ENCODE data around the gene MYL10. TPM values are rescaled to one million over a fixed set of nuclear protein-coding genes. Genes with fewer than 3 reads are reported as not detected.

Gene MYL10
- polyA plus RNA-seq, 1 of the 3 experiments (the other 2 are of a cell fraction): not detected

DNA sequence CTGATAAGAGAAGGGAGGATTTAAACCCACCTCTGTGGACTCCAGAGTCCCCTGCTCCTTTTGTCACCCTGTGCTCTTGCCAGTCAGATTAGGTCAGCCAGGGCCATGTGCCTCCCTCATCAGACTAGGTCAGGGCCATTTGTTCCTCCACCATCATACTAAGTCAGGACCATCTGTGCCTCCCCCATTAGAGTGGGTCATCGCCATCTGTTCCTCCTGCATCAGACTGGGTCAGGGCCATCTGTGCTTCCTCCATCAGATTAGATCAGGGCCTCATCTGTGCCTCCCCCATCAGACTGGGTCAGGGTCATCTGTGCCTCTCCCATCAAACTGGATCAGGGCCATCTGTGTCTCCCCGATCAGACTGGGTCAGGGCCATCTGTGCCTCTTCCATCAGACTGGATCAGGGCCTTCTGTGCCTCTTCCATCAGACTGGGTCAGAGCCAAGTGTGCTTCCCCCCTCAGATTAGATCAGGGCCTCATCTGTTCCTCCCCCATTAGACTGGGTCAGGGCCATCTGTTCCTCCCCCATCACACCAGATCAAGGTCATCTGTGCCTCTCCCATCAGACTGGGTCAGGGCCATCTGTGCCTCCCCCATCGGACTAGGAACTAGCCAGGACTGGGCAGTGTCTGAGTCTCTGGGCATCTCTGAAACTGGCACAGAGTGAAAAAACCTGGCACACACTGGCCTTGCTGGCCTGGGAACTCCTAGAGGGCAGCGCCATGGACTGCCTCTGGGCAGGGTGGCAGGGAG is 11.5 kb downstream of the MYL10 start:
- Histone ChIP-seq H3K9ac (no peak overlapping the region), H3F3A (replicated peaks; ENCODE audit: insufficient read depth) (no peaks in the 10 kb centered on the region), H3K36me3 (replicated peaks in 1 of 2; ENCODE audit: control insufficient read depth in 1 of 2, insufficient read depth in 2 of 2, low read length in 1 of 2) (no peaks in the 10 kb centered on the region), H3K9me2 (no peaks in the 10 kb centered on the region), H3K4me2 (no peak overlapping the region), H2AFZ (ENCODE audit: low read depth) (no peak overlapping the region), H3K27me3 (ENCODE audit: insufficient read depth) (no peaks in the 10 kb centered on the region), H3K4me3 (ENCODE audit: low read depth in 2 of 2, low read length in 1 of 2) (no peak overlapping the region), H3K4me1 (ENCODE audit: control insufficient read depth in 1 of 2, insufficient read depth in 2 of 2, low read depth in 1 of 2, low read length in 1 of 2) (peaks cover 6% of the 10 kb centered on the region in 2 experiments; a peak in 3 of 4 replicates), H3K79me2 (ENCODE audit: insufficient read depth) (no peaks in the 10 kb centered on the region), H3K9me3 (no peaks in the 10 kb centered on the region), H4K20me1 (ENCODE audit: insufficient read depth) (no peaks in the 10 kb centered on the region), H3K27ac (ENCODE audit: low read depth in 2 of 2, low read length in 1 of 2) (no peak overlapping the region)
- ChIA-PET CTCF (interaction anchor here (0.9 to 7.7 kb wide), 3 partner anchors 15 to 75 kb away, joined by 4 to 70 read pairs (median 5); no protein-coding TSS in a partner anchor), POLR2A (no interaction called here)
- TF ChIP-seq SMC3 (IDR thresholded peaks at IDR 0.05; ENCODE audit: low read depth, low read length) (no peak), TCF12 (IDR thresholded peaks at IDR 0.05) (no peak), MXI1 (IDR thresholded peaks at IDR 0.05; ENCODE audit: low read depth, low read length) (no peak), MEF2A (IDR thresholded peaks at IDR 0.05; ENCODE audit: borderline replicate concordance, low read depth) (no peak), FOXJ3 (CRISPR knock-in tag; IDR thresholded peaks at IDR 0.05) (no peak), GATA2 (CRISPR knock-in tag; IDR thresholded peaks at IDR 0.05) (no peak)
- DNase-seq: no peak
- 67% methylated on average over 4 of the region's 4 CpGs for WGBS (ENCODE audit: low lambda C conversion rate)

DNA sequence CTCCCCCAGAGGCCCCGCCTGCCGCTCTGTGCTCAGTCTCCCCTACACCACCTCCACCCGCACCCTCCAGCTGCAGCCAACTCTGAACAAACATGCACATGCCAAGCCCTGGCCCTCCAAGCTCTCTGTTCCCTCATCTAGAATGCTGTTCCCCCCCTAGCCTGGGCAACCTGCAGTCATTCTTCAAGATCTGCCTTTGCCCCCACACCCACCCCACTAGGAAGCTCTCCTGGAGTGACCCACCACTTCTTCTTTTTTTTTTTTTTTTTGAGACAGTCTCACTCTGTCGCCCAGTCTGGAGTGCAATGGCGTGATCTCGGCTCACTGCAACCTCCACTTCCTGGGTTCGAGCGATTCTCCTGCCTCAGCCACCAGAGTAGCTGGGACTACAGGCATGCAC is 13.7 kb downstream of the MYL10 start:
- Histone ChIP-seq H2AFZ (ENCODE audit: low read depth) (no peak overlapping the region), H3K4me3 (ENCODE audit: low read depth in 2 of 2, low read length in 1 of 2) (no peak overlapping the region), H3K9ac (no peak overlapping the region), H3K4me1 (ENCODE audit: control insufficient read depth in 1 of 2, insufficient read depth in 2 of 2, low read depth in 1 of 2, low read length in 1 of 2) (peaks cover 6% of the 10 kb centered on the region in 2 experiments; a peak in 3 of 4 replicates), H3K79me2 (ENCODE audit: insufficient read depth) (no peaks in the 10 kb centered on the region), H3F3A (replicated peaks; ENCODE audit: insufficient read depth) (no peaks in the 10 kb centered on the region), H3K27me3 (ENCODE audit: insufficient read depth) (no peaks in the 10 kb centered on the region), H4K20me1 (ENCODE audit: insufficient read depth) (no peaks in the 10 kb centered on the region), H3K9me3 (no peaks in the 10 kb centered on the region), H3K36me3 (replicated peaks in 1 of 2; ENCODE audit: control insufficient read depth in 1 of 2, insufficient read depth in 2 of 2, low read length in 1 of 2) (no peaks in the 10 kb centered on the region), H3K4me2 (no peak overlapping the region), H3K9me2 (no peaks in the 10 kb centered on the region), H3K27ac (ENCODE audit: low read depth in 2 of 2, low read length in 1 of 2) (no peak overlapping the region)
- CTCF ChIA-PET: interaction anchor here (1.2 to 7.7 kb wide), 4 partner anchors 14 to 199 kb away, joined by 4 to 70 read pairs (median 4); no protein-coding TSS in a partner anchor
- 96% methylated on average over 8 of the region's 8 CpGs for WGBS (ENCODE audit: low lambda C conversion rate)
- POLR2A ChIA-PET: no interaction called here
- DNase-seq: no peak
- TF ChIP-seq, protein P1, sequence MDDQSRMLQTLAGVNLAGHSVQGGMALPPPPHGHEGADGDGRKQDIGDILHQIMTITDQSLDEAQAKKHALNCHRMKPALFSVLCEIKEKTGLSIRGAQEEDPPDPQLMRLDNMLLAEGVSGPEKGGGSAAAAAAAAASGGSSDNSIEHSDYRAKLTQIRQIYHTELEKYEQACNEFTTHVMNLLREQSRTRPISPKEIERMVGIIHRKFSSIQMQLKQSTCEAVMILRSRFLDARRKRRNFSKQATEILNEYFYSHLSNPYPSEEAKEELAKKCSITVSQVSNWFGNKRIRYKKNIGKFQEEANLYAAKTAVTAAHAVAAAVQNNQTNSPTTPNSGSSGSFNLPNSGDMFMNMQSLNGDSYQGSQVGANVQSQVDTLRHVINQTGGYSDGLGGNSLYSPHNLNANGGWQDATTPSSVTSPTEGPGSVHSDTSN (IDR thresholded peaks at IDR 0.05): no peak
- no peak for TF ChIP-seq MEF2A (IDR thresholded peaks at IDR 0.05; ENCODE audit: borderline replicate concordance, low read depth)
- no peak for TF ChIP-seq EZH2phosphoT487 (IDR thresholded peaks at IDR 0.05; ENCODE audit: borderline replicate concordance, low read depth)
- TF ChIP-seq, protein P2, sequence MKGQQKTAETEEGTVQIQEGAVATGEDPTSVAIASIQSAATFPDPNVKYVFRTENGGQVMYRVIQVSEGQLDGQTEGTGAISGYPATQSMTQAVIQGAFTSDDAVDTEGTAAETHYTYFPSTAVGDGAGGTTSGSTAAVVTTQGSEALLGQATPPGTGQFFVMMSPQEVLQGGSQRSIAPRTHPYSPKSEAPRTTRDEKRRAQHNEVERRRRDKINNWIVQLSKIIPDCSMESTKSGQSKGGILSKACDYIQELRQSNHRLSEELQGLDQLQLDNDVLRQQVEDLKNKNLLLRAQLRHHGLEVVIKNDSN (IDR thresholded peaks at IDR 0.05; ENCODE audit: borderline replicate concordance, low read depth): no peak
- TF ChIP-seq, protein P3, sequence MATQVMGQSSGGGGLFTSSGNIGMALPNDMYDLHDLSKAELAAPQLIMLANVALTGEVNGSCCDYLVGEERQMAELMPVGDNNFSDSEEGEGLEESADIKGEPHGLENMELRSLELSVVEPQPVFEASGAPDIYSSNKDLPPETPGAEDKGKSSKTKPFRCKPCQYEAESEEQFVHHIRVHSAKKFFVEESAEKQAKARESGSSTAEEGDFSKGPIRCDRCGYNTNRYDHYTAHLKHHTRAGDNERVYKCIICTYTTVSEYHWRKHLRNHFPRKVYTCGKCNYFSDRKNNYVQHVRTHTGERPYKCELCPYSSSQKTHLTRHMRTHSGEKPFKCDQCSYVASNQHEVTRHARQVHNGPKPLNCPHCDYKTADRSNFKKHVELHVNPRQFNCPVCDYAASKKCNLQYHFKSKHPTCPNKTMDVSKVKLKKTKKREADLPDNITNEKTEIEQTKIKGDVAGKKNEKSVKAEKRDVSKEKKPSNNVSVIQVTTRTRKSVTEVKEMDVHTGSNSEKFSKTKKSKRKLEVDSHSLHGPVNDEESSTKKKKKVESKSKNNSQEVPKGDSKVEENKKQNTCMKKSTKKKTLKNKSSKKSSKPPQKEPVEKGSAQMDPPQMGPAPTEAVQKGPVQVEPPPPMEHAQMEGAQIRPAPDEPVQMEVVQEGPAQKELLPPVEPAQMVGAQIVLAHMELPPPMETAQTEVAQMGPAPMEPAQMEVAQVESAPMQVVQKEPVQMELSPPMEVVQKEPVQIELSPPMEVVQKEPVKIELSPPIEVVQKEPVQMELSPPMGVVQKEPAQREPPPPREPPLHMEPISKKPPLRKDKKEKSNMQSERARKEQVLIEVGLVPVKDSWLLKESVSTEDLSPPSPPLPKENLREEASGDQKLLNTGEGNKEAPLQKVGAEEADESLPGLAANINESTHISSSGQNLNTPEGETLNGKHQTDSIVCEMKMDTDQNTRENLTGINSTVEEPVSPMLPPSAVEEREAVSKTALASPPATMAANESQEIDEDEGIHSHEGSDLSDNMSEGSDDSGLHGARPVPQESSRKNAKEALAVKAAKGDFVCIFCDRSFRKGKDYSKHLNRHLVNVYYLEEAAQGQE (IDR thresholded peaks at IDR 0.05; ENCODE audit: low read depth, low read length): no peak
- TF ChIP-seq TCF12 (IDR thresholded peaks at IDR 0.05): no peak
- TF ChIP-seq GATA2 (CRISPR knock-in tag; IDR thresholded peaks at IDR 0.05): no peak
- TF ChIP-seq RXRA (IDR thresholded peaks at IDR 0.05; ENCODE audit: borderline replicate concordance, low read depth): no peak
- no peak for TF ChIP-seq CHD2 (IDR thresholded peaks at IDR 0.05; ENCODE audit: low read length, partially characterized antibody)
- no peak for TF ChIP-seq SMC3 (IDR thresholded peaks at IDR 0.05; ENCODE audit: low read depth, low read length)
- TF ChIP-seq, protein P4, sequence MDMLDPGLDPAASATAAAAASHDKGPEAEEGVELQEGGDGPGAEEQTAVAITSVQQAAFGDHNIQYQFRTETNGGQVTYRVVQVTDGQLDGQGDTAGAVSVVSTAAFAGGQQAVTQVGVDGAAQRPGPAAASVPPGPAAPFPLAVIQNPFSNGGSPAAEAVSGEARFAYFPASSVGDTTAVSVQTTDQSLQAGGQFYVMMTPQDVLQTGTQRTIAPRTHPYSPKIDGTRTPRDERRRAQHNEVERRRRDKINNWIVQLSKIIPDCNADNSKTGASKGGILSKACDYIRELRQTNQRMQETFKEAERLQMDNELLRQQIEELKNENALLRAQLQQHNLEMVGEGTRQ (IDR thresholded peaks at IDR 0.05; ENCODE audit: borderline replicate concordance, low read depth, low read length): no peak
- TF ChIP-seq, protein P5, sequence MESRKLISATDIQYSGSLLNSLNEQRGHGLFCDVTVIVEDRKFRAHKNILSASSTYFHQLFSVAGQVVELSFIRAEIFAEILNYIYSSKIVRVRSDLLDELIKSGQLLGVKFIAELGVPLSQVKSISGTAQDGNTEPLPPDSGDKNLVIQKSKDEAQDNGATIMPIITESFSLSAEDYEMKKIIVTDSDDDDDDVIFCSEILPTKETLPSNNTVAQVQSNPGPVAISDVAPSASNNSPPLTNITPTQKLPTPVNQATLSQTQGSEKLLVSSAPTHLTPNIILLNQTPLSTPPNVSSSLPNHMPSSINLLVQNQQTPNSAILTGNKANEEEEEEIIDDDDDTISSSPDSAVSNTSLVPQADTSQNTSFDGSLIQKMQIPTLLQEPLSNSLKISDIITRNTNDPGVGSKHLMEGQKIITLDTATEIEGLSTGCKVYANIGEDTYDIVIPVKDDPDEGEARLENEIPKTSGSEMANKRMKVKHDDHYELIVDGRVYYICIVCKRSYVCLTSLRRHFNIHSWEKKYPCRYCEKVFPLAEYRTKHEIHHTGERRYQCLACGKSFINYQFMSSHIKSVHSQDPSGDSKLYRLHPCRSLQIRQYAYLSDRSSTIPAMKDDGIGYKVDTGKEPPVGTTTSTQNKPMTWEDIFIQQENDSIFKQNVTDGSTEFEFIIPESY (IDR thresholded peaks at IDR 0.05; ENCODE audit: borderline replicate concordance, low read depth): no peak
- TF ChIP-seq MXI1 (IDR thresholded peaks at IDR 0.05; ENCODE audit: low read depth, low read length): no peak
- no peak for TF ChIP-seq ELF1 (IDR thresholded peaks at IDR 0.05)
- no peak for TF ChIP-seq TAF1 (IDR thresholded peaks at IDR 0.05; ENCODE audit: borderline replicate concordance, low read depth, low read length)
- no peak for TF ChIP-seq NFIC (IDR thresholded peaks at IDR 0.05; ENCODE audit: borderline replicate concordance)
